ENCODE data around the gene CYP2A13.
A peak's percentile ranks its signal among the peaks of the same experiment; 100 is the strongest.
"Not testable (repeated sequence)": the region's sequence is repeated elsewhere in the genome, so short reads cannot be mapped to it uniquely, and the experiment has no call there.

CYP2A13 gene

GRCh38 chr19:41120929-41121911 is 33.0 kb downstream of the CYP2A13 start:
- peak; percentile 55 for DNase-seq (ENCODE audit: low read depth)

DNA sequence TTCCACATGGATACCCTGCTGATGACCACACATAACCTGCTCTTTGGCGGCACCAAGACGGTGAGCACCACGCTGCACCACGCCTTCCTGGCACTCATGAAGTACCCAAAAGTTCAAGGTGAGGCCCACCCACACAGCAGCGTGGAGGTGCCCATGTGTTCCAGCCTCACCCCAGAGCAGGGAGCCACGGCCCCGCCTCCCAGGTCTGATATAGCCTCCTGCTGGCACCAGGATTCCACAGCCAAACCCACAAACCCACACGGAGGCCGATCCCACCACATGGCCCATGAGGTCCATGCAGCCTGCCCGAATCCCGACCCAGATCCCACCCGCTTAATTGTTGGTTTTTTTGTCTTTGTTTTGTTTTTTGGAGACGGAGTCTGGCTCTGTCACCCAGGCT is 34.6 kb downstream of the CYP2A13 start:
- not testable (repeated sequence) for DNase-seq (ENCODE audit: low read depth)

DNA sequence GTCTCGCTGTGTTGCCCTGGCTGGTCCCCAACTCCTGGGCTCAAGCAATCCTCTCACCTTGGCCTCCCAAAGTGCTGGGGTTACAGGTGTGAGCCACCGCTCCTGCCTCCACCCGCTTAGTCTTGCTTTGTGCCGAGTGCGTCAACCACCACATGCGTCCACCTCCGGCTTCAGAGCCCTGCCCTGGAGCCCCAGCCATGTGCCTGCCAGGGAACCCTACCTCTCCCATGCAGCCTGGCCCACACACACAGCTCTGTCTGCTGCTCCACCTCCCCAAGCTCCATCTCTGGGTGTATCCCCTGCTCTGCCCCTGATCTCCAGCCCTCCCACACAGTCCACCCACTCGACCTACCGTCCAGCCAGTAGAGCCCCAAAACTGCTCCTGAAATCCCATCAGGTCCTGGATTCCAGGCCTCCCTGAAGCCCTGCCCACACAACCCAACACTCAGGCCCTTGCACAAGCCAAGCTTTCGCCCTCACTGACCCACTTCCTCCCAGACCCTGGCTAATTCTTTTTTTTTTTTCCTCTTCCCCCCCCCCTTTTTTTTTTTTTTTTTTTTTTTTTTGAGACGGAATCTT is 35.6 kb downstream of the CYP2A13 start:
- DNase-seq (ENCODE audit: low read depth), result no peak

DNA sequence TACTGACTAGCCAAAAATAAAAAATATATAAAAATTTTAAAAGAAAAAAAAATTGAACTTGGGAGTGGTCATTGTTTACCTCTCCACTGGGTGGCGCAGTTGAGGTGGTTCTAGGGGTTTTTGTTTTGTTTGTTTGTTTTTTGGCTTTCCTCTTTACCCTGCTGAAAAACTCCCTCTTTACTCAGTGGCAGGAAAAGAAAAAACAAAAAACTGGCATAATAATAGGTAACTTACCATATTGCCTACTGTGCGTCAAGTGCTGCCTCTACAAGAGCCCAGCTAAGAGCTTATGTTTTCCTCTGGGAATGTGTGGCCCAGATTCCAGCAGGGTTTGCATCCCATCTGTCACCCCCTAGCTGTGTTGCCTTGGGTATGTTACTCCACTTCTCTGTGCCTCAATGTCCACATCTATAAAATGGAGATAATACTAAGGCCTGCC is 38.5 kb downstream of the CYP2A13 start:
- DNase-seq (ENCODE audit: low read depth), result peak; percentile 14

- not testable (repeated sequence) for DNase-seq (ENCODE audit: low read depth)
These were observed 39.1 kb downstream of the CYP2A13 start for GRCh38 chr19:41127362-41127761.

DNA sequence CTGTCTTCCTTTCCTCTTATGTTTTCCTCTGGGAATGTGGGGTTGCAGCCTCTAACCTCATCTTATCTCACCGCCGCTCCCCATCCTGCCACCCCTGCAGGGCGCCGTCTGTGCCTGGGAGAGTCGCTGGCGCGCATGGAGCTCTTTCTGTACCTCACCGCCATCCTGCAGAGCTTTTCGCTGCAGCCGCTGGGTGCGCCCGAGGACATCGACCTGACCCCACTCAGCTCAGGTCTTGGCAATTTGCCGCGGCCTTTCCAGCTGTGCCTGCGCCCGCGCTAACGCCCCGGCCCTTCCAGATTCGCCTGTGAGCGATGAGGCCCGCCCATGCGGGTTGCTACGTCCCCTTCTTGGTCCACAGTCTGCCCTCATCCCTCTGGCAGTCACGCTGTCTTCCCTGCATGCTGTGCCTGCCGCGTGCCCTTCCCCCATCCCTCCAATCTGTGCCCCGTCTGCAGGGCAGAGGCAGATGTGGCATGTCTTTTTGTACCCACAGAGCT is 39.6 kb downstream of the CYP2A13 start:
- DNase-seq (ENCODE audit: low read depth), result peak; percentile 43

GRCh38 chr19:41128692-41129091 is 40.4 kb downstream of the CYP2A13 start:
- DNase-seq (ENCODE audit: low read depth), result no peak

GRCh38 chr19:41131186-41131585 is 42.9 kb downstream of the CYP2A13 start:
- DNase-seq (ENCODE audit: low read depth), result no peak

DNA sequence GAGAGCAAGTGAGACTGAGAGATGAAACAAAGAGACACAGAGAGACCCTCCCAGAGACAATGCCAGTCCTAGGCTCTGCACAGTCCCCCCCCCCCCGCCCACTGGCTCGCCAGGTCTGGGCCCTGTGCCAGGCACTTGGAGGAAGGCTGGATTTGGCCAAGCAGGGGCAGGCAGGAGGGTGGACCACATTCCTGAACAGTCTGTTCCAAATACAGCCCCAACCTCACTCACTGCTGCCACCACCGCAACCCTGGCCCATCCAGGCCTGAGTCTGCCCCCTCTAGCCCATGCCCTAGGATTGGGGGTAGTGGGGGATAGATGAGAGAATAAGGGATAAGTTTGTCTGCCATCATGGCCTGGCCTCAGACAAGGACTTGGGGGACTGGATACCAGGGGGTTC is 45.0 kb downstream of the CYP2A13 start:
- DNase-seq (ENCODE audit: low read depth), result no peak

DNA sequence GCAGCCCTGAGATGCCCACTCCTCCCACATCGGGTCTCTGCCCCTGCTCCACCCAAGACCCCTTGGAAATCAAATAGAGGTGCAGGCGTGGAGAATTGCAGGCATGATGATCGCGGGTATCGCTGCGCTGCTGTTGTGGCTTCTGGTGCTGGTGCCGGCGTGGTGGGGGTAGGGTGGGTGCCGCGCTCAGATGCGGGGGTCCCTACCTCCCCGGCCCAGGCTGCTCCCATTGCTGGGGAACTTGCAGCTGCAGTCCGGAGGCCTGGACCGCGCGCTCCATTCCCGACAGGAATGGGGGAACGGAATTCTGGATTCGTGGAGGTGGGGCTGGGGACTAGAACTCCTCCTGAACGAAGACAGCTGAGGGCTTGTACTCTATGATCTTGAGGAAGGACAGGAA is 46.4 kb downstream of the CYP2A13 start:
- DNase-seq (ENCODE audit: low read depth), result no peak

DNA sequence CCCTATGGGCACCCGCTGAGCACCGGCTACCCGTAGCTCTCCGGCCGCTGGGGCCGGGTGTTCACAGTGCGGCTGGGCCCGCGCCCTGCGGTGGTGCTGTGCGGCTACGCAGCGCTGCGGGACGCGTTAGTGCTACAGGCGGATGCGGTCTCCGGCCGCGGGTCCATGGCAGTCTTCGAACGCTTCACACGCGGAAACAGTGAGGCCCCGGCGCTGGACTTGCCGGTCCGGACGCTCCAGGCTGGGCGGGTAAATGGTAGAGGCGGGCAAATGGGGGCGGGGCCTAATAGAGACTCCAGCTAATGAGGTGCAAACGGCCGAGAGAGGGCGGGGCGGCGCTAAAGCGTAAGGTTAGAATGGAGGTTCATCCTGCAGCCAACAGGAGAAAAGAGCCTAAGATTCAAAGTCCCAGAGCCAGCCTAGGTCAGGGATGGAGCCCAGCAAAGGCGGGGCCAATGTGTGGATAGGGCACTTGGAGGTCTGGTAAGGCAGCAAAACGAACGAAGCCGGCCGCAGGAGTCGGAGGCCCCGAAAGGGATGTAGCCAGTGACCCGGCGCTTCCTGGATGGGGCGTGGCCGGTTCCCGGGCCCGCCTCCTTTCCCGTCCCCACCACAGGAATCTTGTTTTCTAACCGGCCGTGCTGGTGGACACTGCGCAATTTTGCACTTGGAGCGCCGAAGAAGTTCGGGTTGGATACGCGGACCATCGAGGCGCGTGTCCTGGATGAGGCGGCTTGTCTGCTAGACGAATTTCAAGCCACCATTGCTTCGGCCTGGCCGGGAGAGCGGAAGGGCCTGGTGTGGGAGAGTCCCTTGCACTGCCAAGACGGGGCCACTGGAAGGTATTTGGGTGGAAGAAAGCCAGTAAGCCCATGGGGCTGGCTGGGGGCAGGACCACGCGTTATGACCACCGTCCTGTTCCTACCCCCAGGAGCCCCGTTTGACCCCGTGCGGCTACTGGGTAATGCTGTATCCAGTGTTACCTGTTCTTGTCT is 47.4 kb downstream of the CYP2A13 start:
- DNase-seq (ENCODE audit: low read depth), result not testable (repeated sequence)

DNA sequence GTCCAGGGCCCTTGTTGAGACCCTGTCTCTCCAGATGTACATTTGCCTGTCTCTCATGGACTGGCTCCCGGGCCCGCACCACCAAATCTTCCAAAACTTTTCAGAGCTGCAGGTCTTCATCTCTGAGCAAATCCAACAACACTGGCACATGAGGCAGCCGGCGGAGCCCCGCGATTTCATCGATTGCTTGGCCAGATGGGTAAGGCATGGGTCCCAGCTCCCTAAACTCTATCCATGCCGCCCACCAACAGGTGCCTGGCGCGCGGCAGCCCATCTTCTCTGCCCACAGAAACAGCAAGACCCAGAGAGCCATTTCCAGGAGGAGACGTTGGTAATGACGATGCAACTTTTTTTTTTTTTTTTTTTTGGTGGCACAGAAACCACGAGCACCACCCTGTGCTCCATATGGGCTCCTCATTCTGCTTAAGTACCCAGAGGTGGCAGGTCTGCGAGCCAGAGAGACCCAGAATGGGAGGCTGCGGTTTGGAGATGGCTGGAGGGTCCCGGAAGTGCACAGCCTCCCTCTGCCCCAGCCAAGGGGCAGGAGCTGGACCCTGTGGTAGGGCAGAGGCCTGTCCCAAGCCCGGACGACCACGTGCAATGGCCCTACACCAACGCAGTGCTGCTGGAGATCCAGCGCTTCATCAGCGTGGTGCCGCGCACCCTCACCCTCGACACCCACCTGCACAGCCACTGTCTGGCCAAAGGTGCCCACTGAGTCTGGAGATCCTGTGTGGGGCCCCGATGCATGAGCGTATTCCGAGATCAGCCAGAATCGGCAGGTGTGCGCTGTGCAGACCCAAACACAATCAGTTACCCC is 48.6 kb downstream of the CYP2A13 start:
- DNase-seq (ENCODE audit: low read depth), result no peak

DNA sequence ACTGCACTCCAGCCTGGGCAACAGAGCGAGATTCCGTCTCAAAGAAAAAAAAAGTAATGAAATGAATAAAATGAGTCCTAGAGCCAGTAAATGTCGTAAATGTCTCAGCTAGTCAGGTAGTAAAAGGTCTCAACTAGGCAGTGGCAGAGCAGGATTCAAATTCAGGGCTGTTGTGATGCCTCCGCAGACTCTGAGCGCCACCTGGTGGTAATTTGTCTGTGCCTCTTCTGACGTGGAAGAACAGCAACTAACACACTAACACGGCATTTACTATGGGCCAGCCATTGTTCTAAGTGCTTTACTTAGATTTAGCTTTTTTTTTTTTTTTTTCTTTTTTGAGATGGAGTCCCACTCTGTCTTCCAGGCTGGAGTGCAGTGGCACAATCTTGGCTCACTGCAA is 56.2 kb downstream of the CYP2A13 start:
- DNase-seq (ENCODE audit: low read depth), result peak; percentile 71
